GM12878 (cell line): ENCODE measurements around the gene MXRA7. TPM values are rescaled to one million over a fixed set of nuclear protein-coding genes. Genes with fewer than 3 reads are reported as not detected.
A peak's percentile ranks its signal among the peaks of the same experiment; 100 is the strongest.

ENCODE experiments used
- ATAC-seq: fragments of 200-7000 bp; cut with Tn5 transposase; 3 replicates; pipeline ENCODE4 v1.9.1; 2020; ENCODE audit warnings: mild to moderate bottlenecking, moderate library complexity
- BruUV-seq: library from RNA; stranded (reverse); fragments of 400-500 nt; replicated peaks from 2 replicates; lab custom pipeline; 2021; lab: Mats Ljungman, UMichigan
- CTCF ChIA-PET: fragments of 300-600 bp; sonication (Branson Sonifier 250); formaldehyde crosslinking; extraction: SDS; loops from one replicate; lab custom pipeline; 2021; ENCODE audit warnings: inconsistent platforms; lab: Yijun Ruan, JAX
- POLR2A ChIA-PET: fragments of 350-600 bp; formaldehyde crosslinking; extraction: SDS; loops from one replicate; lab custom pipeline; 2021; ENCODE audit warnings: inconsistent platforms; lab: Charles Lee
- RAD21 ChIA-PET: fragments of 300-600 bp; sonication (Branson Sonifier 250); formaldehyde crosslinking; loops from one replicate; lab custom pipeline; 2023; ENCODE audit warnings: antibody characterized with exemption; ENCODE audit not compliant: unreplicated experiment; lab: Charles Lee
- SMC1A ChIA-PET: fragments of 300-600 bp; sonication (Branson Sonifier 250); formaldehyde crosslinking; loops from one replicate; lab custom pipeline; 2023; ENCODE audit not compliant: unreplicated experiment, uncharacterized antibody; lab: Charles Lee
- DNase-seq: peaks from one replicate; pipeline ENCODE4 v3.0.0-alpha.2; 2011; ENCODE audit warnings: low read depth, low spot score
- FAIRE-seq: peaks from 3 replicates; lab custom pipeline; 2011; peaks lifted over from hg19 to GRCh38; lab: Jason Lieb, UNC
- H2AFZ ChIP-seq: 2 replicates; pipeline ENCODE4 v1.6.0; 2011; ENCODE audit warnings: low read depth, low read length, control low read depth; ENCODE audit not compliant: control insufficient read depth
- H3K27ac ChIP-seq: 2 replicates; pipeline ENCODE4 v1.5.1; 2011; ENCODE audit warnings: control low read depth; ENCODE audit not compliant: control insufficient read depth, insufficient read depth
- H3K27me3 ChIP-seq, 2 experiments: replicated peaks in 1 of 2; 2 replicates each; pipeline versions ENCODE4 v1.6.0 to v1.6.1; 2011; ENCODE audit warnings: low read length in 1 of 2; ENCODE audit not compliant: control insufficient read depth in 2 of 2, insufficient read depth in 2 of 2
- H3K36me3 ChIP-seq, 2 experiments: 2 replicates each; pipeline ENCODE4 v1.5.1; 2011; ENCODE audit warnings: low read length in 1 of 2; ENCODE audit not compliant: control insufficient read depth in 2 of 2, insufficient read depth in 2 of 2
- H3K4me1 ChIP-seq: 2 replicates; pipeline ENCODE4 v1.6.1; 2011; ENCODE audit warnings: mild to moderate bottlenecking, low read length, moderate library complexity, mixed read lengths; ENCODE audit not compliant: control insufficient read depth, insufficient read depth
- H3K4me2 ChIP-seq: 2 replicates; pipeline ENCODE4 v1.6.0; 2011; ENCODE audit warnings: control low read depth; ENCODE audit not compliant: control insufficient read depth, insufficient read depth
- H3K4me3 ChIP-seq: fragments of 200-600 bp; sonication (generic); 2 replicates; pipeline ENCODE4 v1.5.1; 2016
- H3K79me2 ChIP-seq: 2 replicates; pipeline ENCODE4 v1.6.0; 2011; ENCODE audit warnings: low read length; ENCODE audit not compliant: control insufficient read depth, insufficient read depth
- H3K9ac ChIP-seq: 2 replicates; pipeline ENCODE4 v1.8.0; 2011; ENCODE audit warnings: low read length, control low read depth, mixed read lengths; ENCODE audit not compliant: control insufficient read depth, insufficient read depth
- H3K9me3 ChIP-seq: replicated peaks from 3 replicates; pipeline ENCODE4 v1.5.1; 2011; ENCODE audit warnings: mild to moderate bottlenecking, low read length; ENCODE audit not compliant: control insufficient read depth, insufficient read depth
- H4K20me1 ChIP-seq: 2 replicates; pipeline ENCODE4 v1.6.0; 2011; ENCODE audit not compliant: control insufficient read depth, insufficient read depth
- ASH2L ChIP-seq: fragments of 300-600, 200-600 bp; sonication (generic); IDR thresholded peaks from 2 replicates; pipeline ENCODE4 v1.6.1; 2017; ENCODE audit warnings: low read depth, mild to moderate bottlenecking, borderline replicate concordance
- BACH1 ChIP-seq: fragments of 450-650 bp; IDR thresholded peaks from 2 replicates; pipeline ENCODE4 v1.6.1; 2017; ENCODE audit warnings: mild to moderate bottlenecking, borderline replicate concordance
- BHLHE40 ChIP-seq, 2 experiments: fragments of 450-650 bp in 1 of 2; IDR thresholded peaks; 2 replicates each; pipeline ENCODE4 v1.6.1; 2011 to 2017; ENCODE audit warnings: low read depth in 2 of 2, borderline replicate concordance in 1 of 2, improper control_type of control experiment in 1 of 2, low read length in 1 of 2, mild to moderate bottlenecking in 1 of 2
- CBX3 ChIP-seq: fragments of 200-600 bp; sonication (generic); IDR thresholded peaks from 2 replicates; pipeline ENCODE4 v1.6.1; 2016; ENCODE audit warnings: low read depth, borderline replicate concordance
- CREB1 ChIP-seq: IDR thresholded peaks from 2 replicates; pipeline ENCODE4 v1.6.1; 2012; ENCODE audit warnings: low read depth, mild to moderate bottlenecking, inconsistent platforms
- E4F1 ChIP-seq: fragments of 450-650 bp; IDR thresholded peaks from 2 replicates; pipeline ENCODE4 v1.6.1; 2018; ENCODE audit warnings: borderline replicate concordance, mild to moderate bottlenecking; ENCODE audit not compliant: partially characterized antibody
- EGR1 ChIP-seq, 2 experiments: IDR thresholded peaks; 1 replicate in 1 of 2; 2 replicates in 1 of 2; pipeline ENCODE4 v1.6.1; 2011 to 2012; ENCODE audit warnings: low read depth in 2 of 2, low read length in 2 of 2, borderline replicate concordance in 1 of 2, mild to moderate bottlenecking in 1 of 2, moderate library complexity in 1 of 2
- EP300 ChIP-seq, 2 experiments: fragments of 150-350 bp in 1 of 2; IDR thresholded peaks; 2 replicates each; pipeline ENCODE4 v1.6.1; 2011 to 2012; ENCODE audit warnings: low read depth in 2 of 2, low read length in 2 of 2, borderline replicate concordance in 1 of 2, improper control_type of control experiment in 1 of 2, inconsistent platforms in 1 of 2; ENCODE audit not compliant: control insufficient read depth in 1 of 2
- GABPA ChIP-seq: IDR thresholded peaks from 2 replicates; pipeline ENCODE4 v1.6.1; 2014; ENCODE audit warnings: antibody characterized with exemption, low read depth, mild to moderate bottlenecking, inconsistent platforms
- JUND ChIP-seq: IDR thresholded peaks from 2 replicates; pipeline ENCODE4 v1.6.1; 2012; ENCODE audit warnings: low read depth, mild to moderate bottlenecking, low read length, improper control_type of control experiment, moderate library complexity
- NFYB ChIP-seq: IDR thresholded peaks from 2 replicates; pipeline ENCODE4 v1.6.1; 2011; ENCODE audit warnings: low read depth, mild to moderate bottlenecking, low read length, improper control_type of control experiment, moderate library complexity; ENCODE audit not compliant: insufficient read depth
- TCF12 ChIP-seq: IDR thresholded peaks from 2 replicates; pipeline ENCODE4 v1.6.1; 2011; ENCODE audit warnings: low read depth, mild to moderate bottlenecking, low read length
- ZNF274 ChIP-seq: IDR thresholded peaks from one replicate; pipeline ENCODE4 v1.8.0; 2011; ENCODE audit not compliant: insufficient read length, insufficient read depth
- WGBS: methylation state at CpG from one replicate; pipeline ENCODE4 v1.1.6; 2016; ENCODE audit warnings: low lambda C conversion rate; ENCODE audit not compliant: insufficient replicate concordance, insufficient coverage; ENCODE audit errors: missing lambda C conversion rate; 5-methylcytosine and 5-hydroxymethylcytosine counted together
- in situ Hi-C: fragments of 300-500 bp; cut with MboI; formaldehyde crosslinking; loops from 9 replicates; pipeline ENCODE4 v1.14.3; 2018; ENCODE audit warnings: mixed read lengths
- intact Hi-C: fragments of 100-400 bp; cut with micrococcal nuclease; formaldehyde crosslinking; loops from one replicate; pipeline ENCODE4 v1.14.2; 2022; ENCODE audit not compliant: unreplicated experiment
- polyA plus RNA-seq, 11 experiments: library from polyadenylated mRNA; depleted of rRNA in 4 of 11; unstranded in 6 of 11; stranded (reverse) in 5 of 11; fragments of >200 nt; fragmentation: Nextera tagmentation in 4 of 11; fragmentation: Illumina TruSeq in 1 of 11; extraction: Ambion mirVana in 4 of 11; extraction: Trizol in 1 of 11; gene quantifications; 1 replicate in 1 of 11; 2 replicates in 10 of 11; pipeline versions ENCODE4 v1.2.1 to v1.2.3, GENCODE V29; 2011 to 2016; ENCODE audit warnings: inconsistent platforms in 2 of 11, missing spikeins in 2 of 11, low read depth in 1 of 11
- total RNA-seq, 4 experiments: library from RNA; depleted of rRNA in 3 of 4; stranded (reverse); fragments of >200 nt in 3 of 4; fragmentation: Illumina TruSeq in 1 of 4; extraction: Trizol in 1 of 4; gene quantifications; 2 replicates each; pipeline versions ENCODE4 v1.2.1 to v1.2.3, GENCODE V29; 2013 to 2021
- TF ChIP-seq, protein P1 (sequence below): IDR thresholded peaks from 2 replicates; pipeline ENCODE4 v1.6.1; 2012; ENCODE audit warnings: improper control_type of control experiment, low read depth, low read length; ENCODE audit not compliant: insufficient replicate concordance
- TF ChIP-seq, protein P2 (sequence below): IDR thresholded peaks from 2 replicates; pipeline ENCODE4 v1.6.1; 2011; ENCODE audit warnings: borderline replicate concordance, low read depth, mild to moderate bottlenecking, moderate library complexity, mixed read lengths, low read length; ENCODE audit not compliant: insufficient read depth; ENCODE audit errors: extremely low read length

MXRA7 gene
- total and polyA plus RNA-seq, 10 of the 15 experiments (the other 5 are each of a cell fraction or from before 2014, with no cell fraction given), result 0.03 to 2.0 (median 0.33) TPM

GRCh38 chr17:76641501-76641900, 69.3 kb downstream of the MXRA7 start:
- RAD21 ChIA-PET, result no interaction called here
- no peak for FAIRE-seq
- TF ChIP-seq JUND (no peak), BACH1 (no peak), E4F1 (no peak), NFYB (no peak), ZNF274 (no peak), TCF12 (no peak), CBX3 (no peak), BHLHE40 (IDR thresholded peaks at IDR 0.05; ENCODE audit: borderline replicate concordance in 1 of 2, low read depth in 2 of 2, low read length in 1 of 2) (no peak), EP300 (IDR thresholded peaks at IDR 0.05; ENCODE audit: borderline replicate concordance in 1 of 2, control insufficient read depth in 1 of 2, low read depth in 2 of 2, low read length in 2 of 2) (no peak), EGR1 (IDR thresholded peaks at IDR 0.05; ENCODE audit: borderline replicate concordance in 1 of 2, low read depth in 2 of 2, low read length in 2 of 2) (no peak), CREB1 (no peak), ASH2L (no peak), GABPA (no peak)
- TF ChIP-seq, protein P1, sequence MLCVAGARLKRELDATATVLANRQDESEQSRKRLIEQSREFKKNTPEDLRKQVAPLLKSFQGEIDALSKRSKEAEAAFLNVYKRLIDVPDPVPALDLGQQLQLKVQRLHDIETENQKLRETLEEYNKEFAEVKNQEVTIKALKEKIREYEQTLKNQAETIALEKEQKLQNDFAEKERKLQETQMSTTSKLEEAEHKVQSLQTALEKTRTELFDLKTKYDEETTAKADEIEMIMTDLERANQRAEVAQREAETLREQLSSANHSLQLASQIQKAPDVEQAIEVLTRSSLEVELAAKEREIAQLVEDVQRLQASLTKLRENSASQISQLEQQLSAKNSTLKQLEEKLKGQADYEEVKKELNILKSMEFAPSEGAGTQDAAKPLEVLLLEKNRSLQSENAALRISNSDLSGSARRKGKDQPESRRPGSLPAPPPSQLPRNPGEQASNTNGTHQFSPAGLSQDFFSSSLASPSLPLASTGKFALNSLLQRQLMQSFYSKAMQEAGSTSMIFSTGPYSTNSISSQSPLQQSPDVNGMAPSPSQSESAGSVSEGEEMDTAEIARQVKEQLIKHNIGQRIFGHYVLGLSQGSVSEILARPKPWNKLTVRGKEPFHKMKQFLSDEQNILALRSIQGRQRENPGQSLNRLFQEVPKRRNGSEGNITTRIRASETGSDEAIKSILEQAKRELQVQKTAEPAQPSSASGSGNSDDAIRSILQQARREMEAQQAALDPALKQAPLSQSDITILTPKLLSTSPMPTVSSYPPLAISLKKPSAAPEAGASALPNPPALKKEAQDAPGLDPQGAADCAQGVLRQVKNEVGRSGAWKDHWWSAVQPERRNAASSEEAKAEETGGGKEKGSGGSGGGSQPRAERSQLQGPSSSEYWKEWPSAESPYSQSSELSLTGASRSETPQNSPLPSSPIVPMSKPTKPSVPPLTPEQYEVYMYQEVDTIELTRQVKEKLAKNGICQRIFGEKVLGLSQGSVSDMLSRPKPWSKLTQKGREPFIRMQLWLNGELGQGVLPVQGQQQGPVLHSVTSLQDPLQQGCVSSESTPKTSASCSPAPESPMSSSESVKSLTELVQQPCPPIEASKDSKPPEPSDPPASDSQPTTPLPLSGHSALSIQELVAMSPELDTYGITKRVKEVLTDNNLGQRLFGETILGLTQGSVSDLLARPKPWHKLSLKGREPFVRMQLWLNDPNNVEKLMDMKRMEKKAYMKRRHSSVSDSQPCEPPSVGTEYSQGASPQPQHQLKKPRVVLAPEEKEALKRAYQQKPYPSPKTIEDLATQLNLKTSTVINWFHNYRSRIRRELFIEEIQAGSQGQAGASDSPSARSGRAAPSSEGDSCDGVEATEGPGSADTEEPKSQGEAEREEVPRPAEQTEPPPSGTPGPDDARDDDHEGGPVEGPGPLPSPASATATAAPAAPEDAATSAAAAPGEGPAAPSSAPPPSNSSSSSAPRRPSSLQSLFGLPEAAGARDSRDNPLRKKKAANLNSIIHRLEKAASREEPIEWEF, result no peak
- TF ChIP-seq, protein P2, sequence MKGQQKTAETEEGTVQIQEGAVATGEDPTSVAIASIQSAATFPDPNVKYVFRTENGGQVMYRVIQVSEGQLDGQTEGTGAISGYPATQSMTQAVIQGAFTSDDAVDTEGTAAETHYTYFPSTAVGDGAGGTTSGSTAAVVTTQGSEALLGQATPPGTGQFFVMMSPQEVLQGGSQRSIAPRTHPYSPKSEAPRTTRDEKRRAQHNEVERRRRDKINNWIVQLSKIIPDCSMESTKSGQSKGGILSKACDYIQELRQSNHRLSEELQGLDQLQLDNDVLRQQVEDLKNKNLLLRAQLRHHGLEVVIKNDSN, result no peak

More at GRCh38 chr17:76641501-76641900, 69.3 kb downstream of the MXRA7 start:
- ChIA-PET CTCF (interaction anchor here (1.0 to 1.4 kb wide), 2 partner anchors 18 to 72 kb away, joined by 3 to 4 read pairs; no protein-coding TSS in a partner anchor), SMC1A (interaction anchor here (1.4 kb wide), 1 partner anchor 17 kb away, joined by 5 read pairs; no protein-coding TSS in a partner anchor), POLR2A (no interaction called here)
- Histone ChIP-seq H3K27me3 (peaks cover 0 to 1% of the 10 kb centered on the region in 2 experiments; a peak in 2 of 4 replicates), H4K20me1 (no peaks in the 10 kb centered on the region), H3K4me1 (no peaks in the 10 kb centered on the region), H3K27ac (no peak overlapping the region), H3K4me3 (no peak overlapping the region), H3K4me2 (no peak overlapping the region), H2AFZ (no peak overlapping the region), H3K9me3 (no peaks in the 10 kb centered on the region; the same call in 1 of the 3 replicates), H3K9ac (no peak overlapping the region), H3K36me3 (no peaks in the 10 kb centered on the region), H3K79me2 (no peaks in the 10 kb centered on the region)
- ATAC-seq (peak; percentile 71), DNase-seq (no peak)
- 62% methylated on average over 3 of the region's 3 CpGs for WGBS
- intact Hi-C loops, result no loop called here
- in situ Hi-C loops, result no loop called here
- BruUV-seq, result no TSS peak
